IPS DF 19.7 (cell line): Measurements from ENCODE around the gene GRIN2A.

Experiments used
- DNase-seq: peaks from one replicate; pipeline ENCODE4 v3.0.0-alpha.2; 2013; ENCODE audit warnings: low read depth, low spot score

GRIN2A gene

DNA sequence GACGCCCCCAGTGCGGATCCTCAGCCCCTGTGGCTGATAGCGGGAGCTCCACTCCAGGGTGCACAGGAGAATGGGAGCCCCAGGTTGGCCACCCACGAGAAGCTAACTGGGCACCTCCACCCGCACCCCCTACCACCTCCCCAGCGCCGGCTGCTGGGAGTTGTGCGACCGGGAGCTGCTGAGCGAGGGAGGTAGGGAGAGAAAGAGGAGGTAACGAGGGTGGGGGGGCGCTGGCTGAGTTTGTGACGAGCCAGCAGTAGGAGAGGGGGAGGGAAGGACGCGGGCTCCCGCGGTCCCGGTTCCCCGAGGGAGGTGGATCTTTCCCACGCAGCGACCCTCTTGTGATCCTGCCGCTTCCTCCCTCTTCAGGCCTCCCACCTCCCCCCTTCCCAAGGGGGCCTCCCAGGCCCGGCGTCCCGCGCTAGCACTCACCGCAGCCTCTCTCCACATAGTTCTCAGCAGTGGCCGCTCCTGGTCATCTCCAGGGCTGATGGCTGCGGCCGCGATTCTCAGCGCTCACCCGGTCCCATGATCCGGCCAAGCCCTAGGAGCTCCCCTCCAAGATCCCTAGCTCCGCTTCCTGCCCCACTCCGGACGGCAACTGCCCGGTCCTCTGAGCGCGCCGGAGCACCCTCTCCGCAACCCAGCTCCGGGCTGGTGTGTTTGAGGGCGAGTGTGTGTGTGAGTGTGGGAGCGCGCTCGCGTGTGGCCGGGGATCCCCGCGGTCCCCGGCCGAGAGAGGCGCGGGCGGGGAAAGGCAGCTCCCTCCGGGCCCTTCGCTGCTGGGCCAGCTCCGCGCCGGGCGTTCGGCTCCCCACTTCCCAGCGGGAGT is at the start of gene GRIN2A:
TSS of gene GRIN2A (minus strand) at position 207 of the 832 bp plus-strand sequence. CDS start 2,017 bp downstream, outside the sequence.
- DNase-seq, result no peak

DNA sequence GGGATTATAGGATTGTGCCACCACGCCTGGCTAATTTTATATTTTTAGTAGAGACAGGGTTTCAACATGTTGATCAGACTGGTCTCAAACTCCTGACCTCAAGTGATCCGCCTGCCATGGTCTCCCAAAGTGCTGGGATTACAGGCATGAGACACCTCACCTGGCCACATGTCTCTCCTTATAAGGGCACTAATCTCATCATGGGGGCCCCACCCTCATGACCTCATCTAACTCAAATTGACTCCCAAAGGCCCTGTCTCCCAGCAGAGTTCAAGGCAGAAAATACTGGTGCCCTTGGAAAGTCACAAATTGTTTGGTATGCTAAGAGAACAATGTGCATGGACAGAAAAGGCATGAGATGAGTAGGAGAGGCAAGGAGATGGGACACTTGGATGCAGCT is 49.3 kb upstream of the GRIN2A start:
- no peak for DNase-seq

DNA sequence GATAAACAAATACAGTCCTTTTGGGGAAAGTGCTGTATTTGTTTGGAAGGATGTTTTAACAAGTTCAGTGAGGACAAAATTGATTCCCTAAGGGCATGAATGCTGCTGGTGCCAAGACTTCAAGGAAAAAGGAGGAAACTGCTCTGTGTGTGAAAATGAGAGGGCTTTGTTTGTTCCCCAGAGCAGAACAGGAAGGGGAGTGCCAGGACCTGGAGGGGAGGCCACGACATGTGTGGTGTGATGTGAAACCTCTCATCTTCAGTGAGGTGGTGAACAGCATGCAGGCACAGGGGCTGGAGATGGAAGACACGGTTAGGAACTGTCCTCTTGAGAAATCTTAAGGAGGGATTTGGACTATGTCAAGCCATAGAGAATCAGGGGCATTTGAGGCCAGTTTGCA is 46.6 kb upstream of the GRIN2A start:
- no peak for DNase-seq

DNA sequence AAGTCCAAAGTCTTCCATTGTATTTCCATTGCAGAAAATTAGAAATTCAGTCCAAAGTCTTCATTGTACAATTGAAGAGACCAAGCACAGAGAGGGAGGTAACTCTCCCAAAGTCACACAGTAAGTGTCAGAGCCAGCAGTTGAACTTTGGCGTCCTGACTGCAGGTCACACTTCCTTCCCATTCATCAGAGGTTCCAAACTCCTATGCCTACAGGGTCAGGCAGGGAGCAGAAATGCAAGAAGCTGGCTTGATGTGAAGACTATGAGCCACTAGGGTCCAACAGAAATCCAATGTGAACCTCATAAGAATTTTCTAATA is 44.7 kb upstream of the GRIN2A start:
- DNase-seq, result no peak

DNA sequence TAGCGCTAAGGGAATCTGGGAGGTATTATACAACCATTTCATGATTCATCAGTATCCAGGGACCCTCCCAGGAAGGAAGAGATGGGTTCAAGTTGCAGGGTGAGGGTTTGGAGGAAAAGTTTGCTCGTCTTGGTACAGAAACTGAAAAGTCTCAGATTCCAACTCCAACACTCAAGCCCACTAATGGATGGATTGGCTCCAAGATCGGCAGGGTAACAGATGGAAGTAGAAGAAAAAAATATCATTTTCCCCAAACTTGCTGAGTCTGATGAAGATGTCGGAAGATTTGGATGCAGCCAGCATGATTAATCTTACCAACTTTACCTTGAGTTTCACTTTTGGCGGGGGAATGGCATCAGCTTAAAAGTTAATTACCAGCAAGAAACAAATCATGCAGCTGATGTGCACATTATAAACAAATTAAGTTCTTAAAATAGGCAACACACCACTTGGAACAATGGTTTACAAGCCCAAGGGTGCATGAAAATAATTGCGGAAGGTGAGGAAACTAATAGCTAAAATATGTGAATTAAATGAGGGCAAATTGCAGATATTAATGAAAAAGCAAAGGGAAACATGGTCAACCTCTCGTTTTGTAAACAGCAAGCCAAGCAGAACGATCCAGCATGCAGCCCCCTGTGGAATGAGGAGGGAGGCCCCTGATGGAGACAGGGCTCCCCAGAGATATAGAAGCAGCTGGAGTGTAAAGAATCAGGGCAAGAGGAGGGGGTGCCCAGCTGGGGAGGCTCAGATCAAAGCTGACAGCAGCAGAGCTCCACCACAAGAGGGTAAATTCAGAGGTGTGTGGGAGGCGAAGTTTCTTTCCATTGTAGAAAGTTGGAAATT is 44.1 kb upstream of the GRIN2A start:
- no peak for DNase-seq

DNA sequence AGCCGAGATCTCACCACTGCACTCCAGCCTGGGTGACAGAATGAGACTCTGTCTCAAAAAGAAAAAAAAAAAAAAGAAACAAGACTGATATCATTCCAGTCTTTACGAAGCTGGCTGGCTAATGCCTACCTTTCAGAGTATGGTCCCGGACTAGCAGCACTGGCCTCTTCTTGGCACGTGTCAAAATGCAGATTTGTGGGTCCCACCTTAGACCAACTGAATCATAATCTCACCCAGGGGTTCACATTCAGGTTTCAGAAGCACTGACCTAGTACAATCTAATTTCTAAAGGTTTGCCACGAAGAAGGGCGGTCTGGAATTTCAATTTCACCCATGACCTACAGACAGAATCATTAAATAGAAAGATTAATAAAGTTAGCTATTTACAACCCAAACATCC is 43.4 kb upstream of the GRIN2A start:
- DNase-seq, result no peak

DNA sequence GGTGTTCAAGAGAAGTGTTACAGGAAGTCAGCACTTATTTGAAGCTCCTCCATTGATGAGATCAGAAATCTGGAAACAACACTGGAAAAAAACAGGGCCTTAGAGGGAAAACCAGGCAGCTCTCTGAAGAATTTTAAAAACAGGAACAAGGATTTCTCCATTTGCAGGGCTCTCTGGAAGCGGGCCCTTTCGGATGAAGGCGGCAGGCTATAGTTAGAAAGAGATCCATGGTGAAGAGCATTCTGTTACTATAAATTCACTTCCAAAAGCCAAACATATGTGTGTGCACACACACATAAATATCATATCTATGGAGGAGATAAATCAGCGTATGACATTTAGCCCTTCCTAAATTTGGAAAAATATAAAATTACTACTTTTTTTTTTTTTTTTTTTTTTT is 42.6 kb upstream of the GRIN2A start:
- no peak for DNase-seq

DNA sequence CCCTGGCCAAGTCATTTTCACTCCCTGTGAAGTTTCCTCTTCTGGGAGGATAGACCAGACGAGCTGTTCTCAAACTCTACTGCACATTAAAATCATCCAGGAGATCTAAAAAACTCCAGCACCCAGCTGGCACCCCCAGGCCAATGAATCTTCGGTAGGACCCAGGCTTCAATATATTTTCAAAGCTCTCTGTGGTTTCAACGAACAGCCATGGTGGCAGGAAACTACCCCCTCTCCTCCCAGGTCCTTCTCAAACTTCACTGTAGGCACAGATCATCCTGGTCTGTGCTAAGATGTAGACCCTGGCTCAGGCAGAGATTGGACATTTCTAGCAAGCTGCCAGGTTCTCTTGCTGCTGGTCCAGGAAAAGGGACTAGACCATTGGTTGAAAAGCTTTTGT is 38.7 kb upstream of the GRIN2A start:
- no peak for DNase-seq

DNA sequence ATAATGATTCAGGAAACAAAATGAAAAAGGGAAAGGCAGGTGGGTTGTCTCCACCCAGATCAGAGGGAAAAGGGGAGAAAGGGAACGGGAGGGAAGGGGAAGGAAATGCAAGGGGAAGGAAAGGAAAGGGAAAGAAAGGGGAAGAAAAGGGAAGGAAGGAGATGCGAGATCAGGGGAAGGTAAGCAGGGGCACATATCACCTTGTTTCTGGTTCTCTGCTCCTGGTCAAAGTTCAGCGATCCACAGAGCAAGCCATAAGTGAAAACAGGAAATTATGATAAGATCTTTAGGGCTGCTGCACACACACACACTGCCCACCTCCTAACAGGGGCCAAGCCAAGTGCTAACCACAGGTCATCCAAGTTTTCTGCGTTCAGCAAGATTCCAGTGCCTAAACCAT is 37.5 kb upstream of the GRIN2A start:
- DNase-seq, result no peak

DNA sequence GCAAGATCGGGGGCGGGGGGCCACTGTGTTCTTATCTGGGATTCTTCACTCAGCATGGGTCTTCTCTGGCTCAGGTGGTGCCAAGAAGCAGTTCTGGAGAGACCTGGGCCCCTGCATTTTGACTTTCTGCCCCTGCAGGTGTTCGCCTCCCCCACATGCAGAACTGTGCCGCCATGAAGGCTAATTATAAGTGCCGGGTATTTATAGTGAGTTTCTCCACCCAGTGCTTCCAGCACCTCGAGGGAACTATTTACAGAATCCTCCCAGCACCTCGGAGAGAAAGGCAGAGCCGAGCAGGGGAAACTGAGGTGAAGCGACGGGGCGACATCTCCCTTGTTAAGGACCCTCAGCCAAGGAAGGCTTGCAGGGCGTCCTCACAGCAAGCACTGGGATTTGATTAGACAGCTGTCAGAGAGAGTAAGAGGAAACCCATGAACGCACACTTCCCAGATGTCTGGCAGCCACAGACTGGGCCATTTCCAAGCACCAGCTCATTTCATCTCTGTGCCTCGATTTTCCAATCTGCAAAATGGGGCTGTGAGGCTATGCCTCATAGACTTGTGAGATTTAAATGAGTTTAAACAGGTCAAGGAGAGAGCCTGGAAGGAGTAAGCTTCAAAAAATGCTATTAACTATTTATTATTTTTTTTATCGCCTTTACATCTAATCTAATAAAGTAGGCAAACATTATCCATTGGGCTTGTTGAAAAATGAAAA is 36.4 kb upstream of the GRIN2A start:
- DNase-seq, result no peak

DNA sequence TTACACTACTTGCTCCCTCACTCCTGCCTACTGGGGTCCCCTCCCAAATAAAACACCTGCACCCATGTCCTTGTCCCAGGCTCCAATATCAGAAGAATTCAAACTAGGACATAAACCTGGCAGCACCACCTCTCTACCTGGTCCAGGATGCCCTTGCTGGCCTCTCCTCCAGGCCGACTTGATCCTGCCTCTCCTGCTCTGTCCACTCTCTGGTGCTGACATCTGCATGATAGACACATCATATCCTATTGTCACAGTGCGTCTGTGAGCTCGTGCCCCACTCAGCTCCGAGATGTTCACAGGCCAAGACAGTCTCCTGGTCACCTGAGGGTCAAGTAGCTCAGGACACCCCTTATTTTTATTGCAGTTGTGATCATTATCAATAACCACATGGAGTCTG is 31.5 kb upstream of the GRIN2A start:
- DNase-seq, result no peak

DNA sequence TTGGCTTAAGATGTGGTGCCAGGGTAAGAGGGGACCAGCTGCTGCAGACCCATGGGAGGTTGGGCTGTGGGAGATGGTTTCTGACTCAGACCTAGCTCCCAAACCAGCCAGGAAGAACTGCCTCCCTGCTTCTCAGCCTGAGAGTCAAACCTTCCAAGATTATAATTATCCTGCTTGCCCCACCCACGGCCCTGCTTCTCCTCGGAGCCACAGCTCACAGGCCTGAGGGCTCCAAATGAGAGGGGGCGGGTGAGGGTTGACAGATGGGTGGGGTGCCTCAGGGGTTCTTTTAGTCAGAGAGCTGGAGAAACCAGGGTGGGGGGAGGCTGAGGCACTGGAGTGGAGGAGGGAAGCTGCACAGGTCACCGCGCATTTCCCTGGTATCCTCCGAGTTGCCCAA is 28.7 kb upstream of the GRIN2A start:
- no peak for DNase-seq

DNA sequence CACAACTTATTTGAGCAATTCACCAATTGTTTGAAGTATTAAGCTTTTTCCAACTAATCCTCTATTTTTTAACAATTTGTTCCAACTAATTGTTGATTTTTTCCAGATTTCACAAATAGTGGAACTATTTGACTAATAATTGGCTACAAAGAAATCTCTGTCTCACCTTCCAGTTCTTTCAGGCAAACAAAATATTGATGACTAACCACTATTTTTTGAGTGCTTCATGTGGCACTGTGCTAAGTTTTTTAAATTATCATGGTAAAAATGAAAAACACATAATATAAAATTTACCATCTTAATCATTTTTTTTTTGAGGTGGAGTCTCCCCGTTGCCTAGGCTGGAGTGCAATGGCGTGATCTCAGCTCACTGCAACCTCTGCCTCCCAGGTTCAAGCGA is 24.6 kb upstream of the GRIN2A start:
- no peak for DNase-seq

DNA sequence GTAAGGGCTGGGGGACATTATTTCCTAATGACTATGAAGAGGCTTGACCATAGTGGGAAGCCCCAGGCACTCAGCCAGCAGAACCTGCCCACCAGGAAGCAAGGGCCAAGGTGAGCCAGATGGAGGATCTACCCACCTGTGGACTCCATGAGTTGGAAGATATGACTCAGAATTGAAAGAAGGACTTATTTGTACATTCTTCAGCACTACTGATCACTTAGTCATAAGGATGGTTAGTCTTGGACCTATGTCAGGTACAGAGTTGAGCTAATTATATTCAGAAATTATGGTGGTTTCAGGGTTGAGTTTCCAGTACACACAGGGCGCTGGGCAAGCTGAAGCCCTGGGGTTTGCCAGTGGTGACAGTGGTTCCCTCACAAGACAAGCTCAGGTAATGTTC is 24.0 kb upstream of the GRIN2A start:
- no peak for DNase-seq

DNA sequence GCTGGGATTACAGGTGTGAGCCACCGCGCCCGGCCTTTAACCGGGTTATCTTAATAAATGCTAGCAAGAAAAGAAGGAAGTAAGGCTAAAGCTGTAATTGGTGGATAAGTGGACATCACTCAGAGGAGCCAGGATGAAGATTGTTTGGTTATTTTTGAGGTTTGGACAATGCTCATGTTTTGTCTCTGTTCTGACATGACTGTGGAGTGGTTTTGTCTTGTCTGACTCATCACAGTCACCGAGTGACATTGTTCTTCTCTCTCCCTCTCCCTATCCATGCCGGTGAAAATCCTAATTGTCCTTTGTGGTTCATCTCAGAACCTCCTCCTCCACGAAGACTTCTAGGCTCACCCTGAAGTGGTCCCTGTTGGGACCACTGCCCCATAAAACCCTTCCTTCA is 23.5 kb upstream of the GRIN2A start:
- DNase-seq, result no peak

DNA sequence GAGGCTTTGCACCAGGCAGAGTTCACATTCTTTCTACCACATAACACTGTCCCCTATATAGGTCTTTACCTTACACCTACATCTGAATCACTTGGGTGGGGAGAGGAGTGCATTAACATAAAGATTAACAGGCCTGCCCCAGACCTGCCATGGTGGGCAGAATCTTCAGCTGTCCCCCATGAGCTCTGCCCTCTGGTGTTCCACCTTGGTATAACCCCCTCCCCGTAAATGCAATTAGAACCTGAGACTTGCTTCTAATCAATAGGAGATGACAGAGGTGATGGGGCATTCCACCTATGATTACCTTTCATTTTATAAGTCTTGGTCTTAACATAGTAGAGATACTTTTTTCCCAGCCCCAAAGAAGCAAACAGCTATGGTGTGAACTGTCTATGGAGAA is 20.4 kb upstream of the GRIN2A start:
- no peak for DNase-seq

DNA sequence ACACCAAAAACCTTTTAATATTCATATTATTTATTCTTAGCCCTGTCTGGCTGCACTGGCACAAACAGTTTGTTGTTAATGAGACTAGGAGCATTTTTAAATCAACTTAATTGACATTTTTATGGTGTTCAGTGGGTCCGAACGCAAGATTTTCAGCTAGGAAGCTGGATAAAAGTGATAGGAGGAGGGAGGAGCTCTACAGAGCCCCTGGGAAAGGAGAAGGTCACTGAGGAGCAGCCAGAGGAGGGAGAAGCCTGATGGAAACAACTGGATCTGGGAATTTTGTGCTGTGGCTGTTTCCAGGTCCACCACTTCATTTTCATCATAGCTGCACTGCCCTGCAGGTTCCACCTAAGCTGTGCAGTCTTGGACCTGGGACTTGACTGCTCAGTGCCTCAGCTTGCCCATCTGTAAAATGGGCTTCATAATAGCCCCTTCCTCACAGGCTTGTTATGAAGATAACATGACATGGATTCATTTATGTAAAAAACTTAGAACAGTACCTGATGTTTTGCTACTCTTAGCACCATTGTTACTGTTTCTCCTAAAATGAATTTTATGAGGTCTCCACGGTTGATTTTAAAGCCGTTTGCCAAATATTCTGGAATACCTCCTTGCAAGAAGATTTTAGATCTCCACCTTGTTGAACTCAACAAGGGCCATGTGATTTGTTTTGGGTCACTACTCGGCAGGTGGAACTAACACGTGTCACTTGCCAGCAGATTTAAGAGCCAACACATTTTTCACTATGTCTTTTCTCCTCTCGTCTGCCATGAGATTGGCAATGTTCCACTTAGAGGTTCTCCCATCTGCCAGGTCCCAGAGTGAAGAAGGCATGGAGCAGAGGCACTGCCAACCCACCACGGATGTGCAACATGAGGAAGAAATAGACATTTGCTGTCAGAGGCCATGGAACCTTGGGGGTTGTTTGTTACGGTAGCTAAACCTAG is 18.7 kb upstream of the GRIN2A start:
- DNase-seq, result no peak

DNA sequence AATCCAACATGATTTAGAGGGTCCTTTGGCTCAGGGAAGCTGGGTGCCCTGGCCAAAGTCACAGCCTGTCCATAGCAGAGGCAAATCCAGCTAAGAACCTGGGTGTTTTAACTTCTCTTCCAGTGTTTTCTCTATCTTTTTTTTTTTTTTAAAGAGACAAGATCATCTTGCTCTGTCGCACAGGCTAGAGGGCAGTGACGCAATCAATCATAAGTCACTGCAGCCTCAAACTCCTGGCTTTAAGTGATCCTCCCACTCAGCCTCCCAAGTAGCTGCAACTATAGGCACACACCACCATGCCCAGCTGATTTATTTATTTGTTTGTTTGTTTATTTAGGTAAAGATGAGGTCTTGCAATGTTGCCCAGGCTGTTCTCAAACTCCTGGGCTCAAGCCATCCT is 14.8 kb upstream of the GRIN2A start:
- DNase-seq, result no peak

DNA sequence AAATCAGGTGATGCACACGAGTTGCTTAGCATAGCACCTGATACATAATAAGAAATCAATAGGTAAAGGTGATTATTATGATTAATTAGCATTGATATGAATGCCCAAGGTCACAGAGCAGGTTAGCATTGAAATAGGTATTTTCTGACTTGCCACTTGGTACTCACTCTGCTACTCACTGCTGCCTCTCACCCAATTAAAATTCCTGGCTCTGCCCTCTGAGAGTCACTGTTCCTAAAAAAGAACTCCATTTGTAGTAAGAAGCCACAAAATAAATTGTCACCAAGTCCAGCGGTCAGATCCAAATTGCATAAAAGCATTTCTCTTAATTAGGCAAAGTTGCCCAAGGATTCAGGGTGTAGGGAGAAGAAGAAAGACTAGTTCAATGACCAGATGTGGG is 8.9 kb upstream of the GRIN2A start:
- no peak for DNase-seq

DNA sequence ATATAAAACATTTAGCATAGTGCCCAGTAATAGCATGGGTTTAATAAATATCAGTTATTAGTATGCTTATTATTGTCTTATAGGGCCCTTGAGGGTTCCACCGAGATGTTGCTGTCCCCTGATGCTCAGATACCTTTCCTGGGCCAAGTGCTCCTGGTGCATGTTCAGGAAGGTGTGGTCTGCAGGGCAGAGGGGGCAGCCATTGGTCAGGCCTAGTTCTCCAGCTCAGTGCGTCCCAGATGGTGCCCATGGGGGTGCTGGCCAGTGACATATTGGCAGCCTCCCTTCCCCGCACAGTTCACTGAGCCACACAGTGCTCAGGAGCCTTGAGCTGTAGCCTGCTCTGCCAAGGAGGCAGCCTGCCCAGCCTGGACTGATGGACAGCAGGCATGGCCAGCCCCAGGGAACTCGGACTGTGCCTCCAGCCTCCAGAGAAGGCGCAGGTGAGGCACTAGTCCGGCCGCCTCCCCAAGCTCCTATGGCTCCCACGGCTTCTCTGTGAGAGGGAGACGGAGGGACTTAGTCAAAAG is 7.7 kb upstream of the GRIN2A start:
- DNase-seq, result no peak

DNA sequence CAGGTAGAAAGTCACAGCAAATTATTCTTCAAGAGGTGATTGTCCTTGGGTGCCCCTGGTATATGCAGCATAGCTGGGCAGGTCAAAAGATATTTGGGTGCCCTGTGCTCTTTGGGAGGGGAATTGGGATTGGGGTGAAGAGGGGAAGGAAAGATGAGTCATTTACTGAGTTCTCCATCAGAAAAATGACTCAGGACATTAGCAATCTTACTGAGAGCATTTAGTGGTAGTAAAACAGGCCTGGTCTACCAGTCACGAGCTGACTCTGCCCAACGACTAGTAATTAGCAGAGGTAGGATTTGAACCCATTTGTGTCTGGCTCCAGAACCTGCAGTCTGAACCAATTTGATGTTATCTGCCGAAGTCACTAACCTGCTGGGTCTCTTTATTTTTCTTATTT is 6.0 kb upstream of the GRIN2A start:
- no peak for DNase-seq
